ENCODE results near the gene GNAT3.

The GNAT3 gene

DNA sequence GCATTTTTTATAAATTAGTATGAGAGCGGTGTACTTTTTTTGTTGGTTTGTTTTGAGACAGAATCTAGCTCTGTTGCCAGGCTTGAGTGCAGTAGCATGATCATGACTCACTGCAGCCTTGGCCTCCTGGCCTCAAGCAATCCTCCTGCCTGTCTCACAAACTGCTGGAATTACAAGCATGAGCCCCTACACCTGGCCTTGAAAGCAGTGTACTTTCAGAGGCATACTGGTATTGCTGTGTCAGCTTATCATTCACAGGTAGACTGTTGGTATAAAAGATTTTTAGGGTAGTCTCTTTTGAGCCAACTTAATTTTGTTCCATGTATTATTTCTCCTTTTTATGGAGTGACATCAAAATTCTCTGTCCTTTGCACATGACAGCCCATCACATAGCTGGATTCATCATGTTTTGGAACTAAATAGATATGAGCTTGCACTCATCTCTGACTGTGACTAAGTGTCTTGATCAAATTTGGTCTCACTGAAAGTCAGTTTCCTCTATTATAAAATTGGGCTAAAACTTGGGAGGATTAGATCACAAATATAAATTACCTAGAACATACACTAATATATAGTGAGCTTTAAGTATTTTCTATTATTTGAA is 12.4 kb downstream of the GNAT3 start:
- DNase-seq, result no peak

DNA sequence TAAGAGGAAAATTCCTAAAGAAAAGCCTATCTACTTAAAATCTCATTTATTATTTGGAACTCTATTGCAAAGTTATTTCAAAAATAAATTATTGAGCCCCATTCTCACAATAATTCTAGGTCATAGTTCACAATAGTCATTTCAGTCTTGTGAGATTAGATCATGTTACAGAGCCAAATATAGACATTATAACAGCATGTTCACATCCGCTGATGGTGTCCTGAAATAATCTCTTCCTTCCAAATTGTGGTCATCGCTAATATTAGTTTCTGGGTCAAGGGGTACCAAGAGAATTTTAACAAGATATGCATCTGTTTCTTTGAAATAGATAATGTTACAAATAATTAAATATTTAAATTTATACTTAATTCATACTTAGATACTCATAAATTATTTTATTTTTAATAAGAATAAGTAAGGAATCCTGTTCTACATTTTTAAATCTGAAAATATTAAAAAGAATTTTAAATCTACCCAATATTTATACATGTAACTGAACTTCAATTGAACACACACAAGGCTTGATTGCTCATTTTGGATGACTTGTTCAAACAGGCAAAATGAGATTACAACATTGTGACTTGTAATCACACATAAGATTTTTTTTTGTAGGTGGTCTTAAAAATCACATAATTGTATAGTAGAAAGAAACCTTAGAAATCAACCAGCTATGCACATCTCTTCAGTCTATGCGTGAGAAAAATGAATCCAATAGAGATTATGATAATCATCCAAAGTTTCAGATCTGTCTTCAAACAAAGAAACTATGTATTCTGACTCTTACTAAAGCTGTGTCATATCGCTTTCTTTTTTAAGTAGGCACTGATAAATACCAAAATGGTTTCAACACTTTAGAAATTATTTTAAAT is 13.1 kb downstream of the GNAT3 start:
- DNase-seq, result no peak

GRCh38 chr7:80496586-80496985 is 15.3 kb downstream of the GNAT3 start:
- DNase-seq, result no peak

DNA sequence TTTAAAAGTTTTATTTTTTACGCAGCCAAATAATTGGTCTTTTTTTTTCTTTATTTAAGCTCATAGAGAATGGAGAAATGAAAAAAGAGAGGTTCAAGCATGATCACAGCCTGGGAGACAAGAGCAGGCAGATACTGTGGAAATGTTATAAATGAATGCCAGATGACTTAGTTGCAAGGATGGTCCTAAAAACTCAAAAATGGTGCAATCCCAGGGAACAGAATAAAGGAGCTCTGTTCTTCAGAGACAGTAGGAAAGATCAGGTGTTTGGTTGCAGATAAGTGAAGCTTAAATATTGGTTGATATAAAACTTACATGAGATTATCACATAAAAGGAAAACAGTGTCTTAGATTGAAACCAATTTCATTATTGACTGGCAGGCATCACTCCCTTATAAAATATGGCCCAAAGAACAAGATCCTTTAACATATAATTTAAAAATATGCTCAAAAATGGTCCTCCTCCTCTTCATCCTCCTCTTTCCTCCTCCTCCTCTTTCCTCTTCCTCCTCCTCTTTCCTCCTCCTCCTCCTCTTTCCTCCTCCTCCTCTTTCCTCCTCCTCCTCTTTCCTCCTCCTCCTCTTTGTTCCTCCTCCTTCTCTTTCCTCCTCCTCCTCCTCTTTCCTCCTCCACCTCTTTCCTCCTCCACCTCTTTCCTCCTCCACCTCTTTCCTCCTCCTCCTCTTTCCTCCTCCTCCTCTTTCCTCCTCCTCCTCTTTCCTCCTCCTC is 18.6 kb downstream of the GNAT3 start:
- DNase-seq, result no peak

DNA sequence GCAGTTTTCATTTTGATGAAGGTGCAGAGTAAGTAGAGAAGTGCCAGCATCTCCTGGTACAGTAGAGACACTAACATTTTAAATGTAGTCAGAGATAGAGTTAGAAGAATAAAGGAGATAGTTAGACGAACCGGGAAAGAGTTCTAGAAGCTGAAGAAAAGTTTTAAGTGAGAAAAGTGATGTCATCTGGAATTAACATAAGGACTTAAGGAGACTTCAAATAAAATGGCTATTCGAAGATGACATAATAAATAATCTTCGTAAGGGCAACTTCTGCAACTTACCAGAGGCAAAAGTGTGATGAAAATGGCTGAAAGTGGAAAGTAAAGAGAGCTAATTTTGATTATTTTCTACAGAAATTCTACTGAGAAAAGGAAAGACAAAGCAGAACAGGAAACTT is 20.4 kb downstream of the GNAT3 start:
- no peak for DNase-seq

- no peak for DNase-seq
Observed at GRCh38 chr7:80488851-80489370, 23.0 kb downstream of the GNAT3 start.

DNA sequence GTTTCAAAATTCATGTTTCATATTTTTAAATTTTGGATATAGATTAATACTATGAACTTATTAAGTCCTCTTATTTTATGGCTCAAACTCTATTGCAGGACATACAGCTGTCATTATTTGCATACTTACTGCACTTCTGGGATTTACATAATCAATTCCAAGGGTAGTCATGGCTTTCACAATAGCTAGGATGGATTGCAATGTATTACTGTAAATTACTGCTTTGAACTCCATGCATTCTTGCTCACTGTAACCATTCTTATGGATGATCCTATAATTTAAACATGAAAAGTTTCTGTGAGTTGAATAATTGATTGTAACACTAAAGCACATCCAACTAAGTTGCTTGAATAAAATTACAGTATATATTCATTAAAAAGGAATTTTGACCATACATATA is 23.5 kb downstream of the GNAT3 start:
- no peak for DNase-seq

DNA sequence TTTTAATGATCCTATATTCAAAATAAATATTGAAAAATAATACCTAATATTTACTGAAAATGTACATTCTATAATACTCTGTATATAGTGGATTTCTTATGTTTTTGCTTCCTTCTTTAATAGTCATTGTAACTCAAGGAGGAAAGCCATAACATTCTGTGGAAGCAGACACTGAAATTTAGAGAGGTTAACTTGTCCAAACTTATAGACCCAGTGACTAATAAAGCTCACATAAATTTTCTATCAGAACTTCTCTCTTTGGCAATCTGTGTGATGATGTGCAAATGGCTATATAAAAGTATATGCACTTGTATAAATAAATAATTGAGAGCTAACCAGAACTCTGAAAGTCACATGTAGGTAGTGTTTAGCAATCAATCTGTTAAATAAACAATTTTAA is 26.1 kb downstream of the GNAT3 start:
- DNase-seq, result no peak

DNA sequence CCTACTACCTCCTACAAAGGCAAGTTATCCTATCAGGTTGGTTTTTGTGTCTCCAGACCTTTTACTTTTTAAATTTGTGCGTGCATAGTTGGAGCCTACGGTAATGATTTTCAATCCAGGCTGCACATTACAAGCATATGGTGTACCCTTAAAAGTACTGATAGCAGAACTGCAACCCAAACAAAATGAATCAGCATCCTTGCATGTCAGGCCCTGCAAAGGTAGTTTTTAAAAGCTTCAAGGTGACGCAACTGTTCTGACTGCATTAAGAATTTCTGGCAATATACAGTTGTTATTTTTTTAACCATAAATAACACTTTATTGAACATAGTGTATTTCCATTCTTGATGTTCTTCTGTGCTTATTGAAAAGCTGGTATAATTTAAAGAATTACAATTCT is 28.9 kb downstream of the GNAT3 start:
- DNase-seq, result no peak

GRCh38 chr7:80481196-80481884 is 30.5 kb downstream of the GNAT3 start:
- DNase-seq, result no peak

- DNase-seq, result no peak
Observed at GRCh38 chr7:80480566-80480965, 31.3 kb downstream of the GNAT3 start.

DNA sequence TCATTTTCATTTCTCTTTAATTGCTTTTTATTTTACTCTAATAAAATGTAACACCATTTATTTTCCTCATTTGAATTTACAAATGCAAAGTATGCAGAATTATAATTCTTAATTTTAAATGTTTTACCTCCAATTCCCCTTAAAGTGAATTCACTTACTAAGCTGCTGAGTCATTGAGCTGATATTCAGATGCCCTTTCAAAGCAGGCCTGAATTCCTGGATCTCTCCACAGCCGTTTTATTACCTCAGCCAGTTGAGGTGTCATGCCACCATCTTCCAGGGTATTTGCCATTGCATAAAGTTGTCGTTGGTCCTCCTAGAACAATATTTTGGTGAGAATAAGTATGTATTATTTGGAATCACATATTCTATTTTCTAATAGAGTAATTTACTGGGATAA is 33.2 kb downstream of the GNAT3 start:
- no peak for DNase-seq

DNA sequence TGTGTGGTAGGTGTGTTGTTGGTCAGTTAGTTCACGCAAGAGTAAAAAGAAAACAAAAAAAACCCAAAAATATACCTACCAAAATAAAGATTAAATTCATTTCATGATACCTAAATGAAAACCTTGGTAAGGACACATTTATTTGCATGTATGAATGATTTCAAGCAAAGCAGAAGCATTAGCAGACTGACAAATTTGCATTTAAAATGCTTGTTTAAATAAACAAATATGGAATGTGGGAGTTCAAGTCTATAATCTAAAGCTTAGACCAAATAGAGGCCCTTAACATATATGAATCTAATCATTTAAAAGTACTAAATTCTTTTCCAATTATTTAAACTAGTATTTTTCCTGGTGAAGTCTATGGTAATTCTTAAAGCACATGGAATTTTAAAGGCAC is 35.8 kb downstream of the GNAT3 start:
- DNase-seq, result no peak

- DNase-seq, result no peak
Observed at GRCh38 chr7:80475383-80475782, 36.5 kb downstream of the GNAT3 start.

DNA sequence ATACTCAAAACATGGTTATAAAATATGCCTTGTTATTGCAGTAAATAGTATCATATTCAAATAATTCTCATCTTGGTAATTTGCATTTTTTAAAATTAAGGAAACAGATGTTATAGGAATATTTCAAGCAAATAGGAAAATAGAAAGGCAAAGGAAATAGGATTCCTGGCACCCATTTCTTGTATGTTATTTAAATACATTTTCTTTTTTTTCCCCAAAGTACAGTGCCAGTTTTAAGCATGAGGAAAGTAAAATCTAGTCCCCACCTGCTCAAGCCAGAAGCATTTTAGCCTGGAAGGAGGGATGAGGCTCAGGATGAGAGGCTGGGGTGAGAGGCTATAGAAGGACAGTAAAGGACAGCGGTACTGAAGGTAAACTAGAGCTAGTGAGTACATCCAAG is 38.1 kb downstream of the GNAT3 start:
- no peak for DNase-seq

- no peak for DNase-seq
Observed at GRCh38 chr7:80472491-80473200, 39.2 kb downstream of the GNAT3 start.

DNA sequence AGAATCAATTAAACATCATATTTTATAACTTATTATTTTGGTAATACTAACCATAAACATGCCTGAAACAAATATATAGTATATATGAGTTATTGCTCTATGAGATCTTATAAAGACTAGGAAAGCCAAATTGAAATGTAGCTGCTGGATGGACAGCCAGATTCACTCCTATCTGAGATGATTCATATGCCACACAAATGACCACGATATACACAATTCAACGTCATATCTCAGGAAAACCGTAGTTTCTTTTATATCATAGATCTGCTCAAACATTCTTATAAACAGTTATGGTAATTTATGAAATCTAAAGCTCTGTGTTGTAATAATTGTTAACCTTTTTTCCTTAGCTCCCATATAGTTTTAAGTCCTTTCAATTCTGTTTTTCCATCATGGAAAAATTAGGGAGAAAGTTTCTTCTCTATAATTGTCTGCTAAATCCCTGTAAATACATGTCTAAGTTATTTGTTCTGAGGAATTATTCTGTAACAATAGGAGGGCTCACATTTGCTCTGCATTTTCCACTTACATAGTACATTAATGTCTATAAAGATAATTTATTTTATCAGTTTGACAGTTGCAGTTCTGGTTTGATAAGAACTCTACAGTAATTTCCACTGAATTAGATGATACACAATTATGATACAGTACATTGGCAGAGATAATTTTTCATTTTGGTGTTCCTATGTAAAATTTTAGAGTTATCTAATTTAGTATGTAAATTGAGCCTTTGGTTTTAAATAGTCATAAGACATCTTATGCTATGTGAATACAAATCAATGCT is 42.7 kb downstream of the GNAT3 start:
- no peak for DNase-seq

- DNase-seq, result no peak
Observed at GRCh38 chr7:80467069-80467468, 44.8 kb downstream of the GNAT3 start.

GRCh38 chr7:80466636-80467035 is 45.2 kb downstream of the GNAT3 start:
- DNase-seq, result no peak

- DNase-seq, result no peak
Observed at GRCh38 chr7:80464211-80464610, 47.7 kb downstream of the GNAT3 start.

DNA sequence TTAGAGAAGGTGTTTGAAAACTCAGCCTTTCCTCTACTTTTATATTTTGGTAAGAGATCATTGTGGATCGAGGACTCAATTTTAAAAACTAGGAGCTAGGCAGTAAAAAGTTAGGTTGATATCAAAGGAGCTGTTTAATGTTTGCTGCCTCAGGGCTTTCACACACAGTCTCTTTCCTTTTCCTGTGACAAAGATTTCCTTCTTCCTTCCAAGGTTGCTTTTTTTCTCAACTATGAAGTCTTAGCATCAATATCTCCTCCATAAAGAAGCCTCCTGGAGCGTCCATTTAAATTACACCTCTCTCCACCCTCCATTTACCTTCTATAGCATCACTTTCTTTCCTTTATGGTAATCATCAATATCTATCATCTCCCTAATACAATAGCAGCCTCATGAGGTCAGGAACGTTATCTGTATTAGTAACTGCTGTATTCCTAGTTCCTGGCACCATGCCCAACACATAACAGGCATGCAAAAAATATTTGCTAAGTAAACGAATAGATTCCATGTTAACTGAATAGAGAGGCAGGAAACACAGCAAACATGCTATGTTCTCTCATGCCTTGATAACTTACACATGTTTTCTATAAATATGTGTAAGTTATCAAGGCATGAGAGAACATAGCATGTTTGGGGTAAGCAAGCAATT is 48.5 kb downstream of the GNAT3 start:
- DNase-seq, result no peak

Data from CD4-positive, alpha-beta T cell treated with Interleukin-6 for 4 hours (primary cell).